ENCODE results near the gene SFI1. TPM values are rescaled to one million over a fixed set of nuclear protein-coding genes. Genes with fewer than 3 reads are reported as not detected.
A peak's percentile ranks its signal among the peaks of the same experiment; 100 is the strongest.

The SFI1 gene
- total and polyA plus RNA-seq, 11 donors = 2.2 to 18.3 (median 6.4) TPM

- Histone ChIP-seq H3K4me3 (peak overlapping the region; percentile 33 to 100 (median 86)), H3K9me3 (no peaks in the 10 kb centered on the region), H3K4me1 (peaks cover 0 to 21% (median 13%) of the 10 kb centered on the region in 12 donors), H3K27me3 (no peaks in the 10 kb centered on the region), H3K27ac (peak overlapping the region in 10 of 12 donors; percentile 4 to 81 (median 54)), H3K36me3 (peaks cover 0 to 4% (median 0%) of the 10 kb centered on the region in 9 donors)
- DNase-seq (no peak), ATAC-seq (no peak)
- 67 to 72% (median 70%) methylated on average over 8 of the region's 8 CpGs for WGBS, 4 donors
- intact Hi-C loops (cut with DNase I) = loop anchor here in 7 of 10 donors (5.0 to 10.0 kb wide), 6 partner anchors 82 to 312 kb away; partner anchors contain the start of genes DEPDC5 (in 4 of the 7), PRR14L (in 4 of the 7) and YWHAH (in 4 of the 7)
- no peak for TF ChIP-seq POLR2A (IDR thresholded peaks at IDR 0.05)
- no peak for TF ChIP-seq CTCF (IDR thresholded peaks at IDR 0.05)
These were observed 166.3 kb downstream of the SFI1 start for GRCh38 chr22:31662668-31663037.

Small RNA genes within 50 kb of the gene (microRNA-seq; reads per million reads assigned to microRNA genes)
- gene MIR7109 = 0 to 0.64 (median 0.31) reads per million in 4 donors

Other genes starting within 250 kb of the SFI1 start
- gene PIK3IP1, start 204.0 kb upstream of the SFI1 start, total RNA-seq = 10 to 100 TPM in 7 of 9 donors, 1 to 10 TPM in 2; 3.8 to 40.7 (median 27.8) TPM
- 1 to 10 TPM; 4.0 to 7.8 TPM for gene PIK3IP1, start 204.0 kb upstream of the SFI1 start, polyA plus RNA-seq
- gene PATZ1, start 150.2 kb upstream of the SFI1 start, total RNA-seq = 10 to 100 TPM in 7 of 9 donors, 1 to 10 TPM in 2; 8.1 to 20.1 (median 12.9) TPM
- 1 to 10 TPM; 7.7 to 8.4 TPM for gene PATZ1, start 150.2 kb upstream of the SFI1 start, polyA plus RNA-seq
- 10 to 100 TPM; 50.1 to 88.0 (median 55.3) TPM for gene DRG1, start 96.9 kb upstream of the SFI1 start, total RNA-seq
- gene DRG1, start 96.9 kb upstream of the SFI1 start, polyA plus RNA-seq = 10 to 100 TPM; 63.1 to 94.8 TPM
- 10 to 100 TPM; 12.1 to 31.2 (median 23.8) TPM for gene EIF4ENIF1, start 6.7 kb upstream of the SFI1 start, total RNA-seq
- 10 to 100 TPM in 1 of 2 donors, 1 to 10 TPM in 1; 8.3 to 13.6 TPM for gene EIF4ENIF1, start 6.7 kb upstream of the SFI1 start, polyA plus RNA-seq
- gene PISD, start 165.7 kb downstream of the SFI1 start, total RNA-seq = 10 to 100 TPM; 13.1 to 38.1 (median 17.0) TPM
- gene PISD, start 165.7 kb downstream of the SFI1 start, polyA plus RNA-seq = 10 to 100 TPM; 12.3 to 17.7 TPM

Measured in heart left ventricle (tissue), 16 donors.